ENCODE results near the gene ASF1B.
A peak's percentile ranks its signal among the peaks of the same experiment; 100 is the strongest.
"Not testable (repeated sequence)": the region's sequence is repeated elsewhere in the genome, so short reads cannot be mapped to it uniquely, and the experiment has no call there.

ASF1B gene

GRCh38 chr19:14150770-14151661, 14.6 kb upstream of the ASF1B start:
- DNase-seq (ENCODE audit: low spot score), result no peak
- peak overlapping the region in 1 of 2 donors; percentile 84 for H3K27ac ChIP-seq
- no peak for TF ChIP-seq CTCF (IDR thresholded peaks at IDR 0.05)
- H3K4me3 ChIP-seq, result no peak overlapping the region

- H3K27ac ChIP-seq, result peak overlapping the region; percentile 47 to 84
- no peak for DNase-seq (ENCODE audit: low spot score)
- TF ChIP-seq CTCF (IDR thresholded peaks at IDR 0.05), result no peak
- peak overlapping the region; percentile 58 for H3K4me3 ChIP-seq
Measured at GRCh38 chr19:14150041-14150769, 13.8 kb upstream of the ASF1B start.

- TF ChIP-seq CTCF (IDR thresholded peaks at IDR 0.05), result no peak
- Histone ChIP-seq H3K4me3 (peak overlapping the region; percentile 58), H3K27ac (peak overlapping the region; percentile 47 to 84)
- peak; percentile 86 for DNase-seq (ENCODE audit: low spot score)
Measured at GRCh38 chr19:14149509-14149994, 13.2 kb upstream of the ASF1B start.

- H3K27ac ChIP-seq, result peak overlapping the region; percentile 47 to 84
- DNase-seq (ENCODE audit: low spot score), result no peak
- H3K4me3 ChIP-seq, result peak overlapping the region; percentile 58
- TF ChIP-seq CTCF (IDR thresholded peaks at IDR 0.05), result no peak
Measured at GRCh38 chr19:14148751-14149410, 12.5 kb upstream of the ASF1B start.

- no peak for DNase-seq (ENCODE audit: low spot score)
- peak; percentile 81 for TF ChIP-seq CTCF (IDR thresholded peaks at IDR 0.05)
- H3K4me3 ChIP-seq, result peak overlapping the region; percentile 56
- H3K27ac ChIP-seq, result peak overlapping the region in 1 of 2 donors; percentile 84
Measured at GRCh38 chr19:14147797-14148605, 11.6 kb upstream of the ASF1B start.

GRCh38 chr19:14146789-14147216, 10.4 kb upstream of the ASF1B start:
- no peak for TF ChIP-seq CTCF (IDR thresholded peaks at IDR 0.05)
- Histone ChIP-seq H3K27ac (no peak overlapping the region), H3K4me3 (no peak overlapping the region)
- DNase-seq (ENCODE audit: low spot score), result no peak

GRCh38 chr19:14146169-14146568, 9.8 kb upstream of the ASF1B start:
- not testable (repeated sequence) for H3K27ac ChIP-seq; DNase-seq (ENCODE audit: low spot score); H3K4me3 ChIP-seq
